ENCODE results near the gene CAMLG.

- TF ChIP-seq CTCF (IDR thresholded peaks at IDR 0.05) = no peak
- no peak for TF ChIP-seq ZNF425 (CRISPR knock-in tag; conservative IDR thresholded peaks at IDR 0.05)
- TF ChIP-seq CREM (CRISPR knock-in tag; IDR thresholded peaks at IDR 0.05) = no peak
- no peak for TF ChIP-seq ATF3 (CRISPR knock-in tag; conservative IDR thresholded peaks at IDR 0.05)
- no peak for TF ChIP-seq TEAD4 (CRISPR knock-in tag; IDR thresholded peaks at IDR 0.05)
Measured at GRCh38 chr5:134692722-134693121, 45.6 kb upstream of the CAMLG start.
